Astrocyte (in vitro differentiated cells and primary cell): ENCODE measurements around the gene CFAP58. TPM values are rescaled to one million over a fixed set of nuclear protein-coding genes. Genes with fewer than 3 reads are reported as not detected.

Source experiments
- DNase-seq: peaks from one replicate; pipeline ENCODE4 v3.0.0-alpha.2; 2010; ENCODE audit warnings: low read depth
- FAIRE-seq: peaks from 2 replicates; lab custom pipeline; 2011; peaks lifted over from hg19 to GRCh38; lab: Jason Lieb, UNC
- H2AFZ ChIP-seq: 2 replicates; pipeline ENCODE4 v1.6.0; 2012; ENCODE audit warnings: low read depth, low read length, inconsistent platforms
- H3K27ac ChIP-seq: 2 replicates; pipeline ENCODE4 v1.5.1; 2011; ENCODE audit warnings: low read depth, low read length, inconsistent platforms
- H3K27me3 ChIP-seq: 2 replicates; pipeline ENCODE4 v1.6.0; 2011; ENCODE audit warnings: low read length, inconsistent platforms; ENCODE audit not compliant: insufficient read depth
- H3K36me3 ChIP-seq: 2 replicates; pipeline ENCODE4 v1.5.1; 2011; ENCODE audit warnings: low read length, inconsistent platforms; ENCODE audit not compliant: insufficient read depth
- H3K4me1 ChIP-seq: 2 replicates; pipeline ENCODE4 v1.5.1; 2011; ENCODE audit warnings: low read length, inconsistent platforms; ENCODE audit not compliant: insufficient read depth
- H3K4me2 ChIP-seq: 2 replicates; pipeline ENCODE4 v1.6.0; 2012; ENCODE audit warnings: low read length, inconsistent platforms
- H3K4me3 ChIP-seq: 2 replicates; pipeline ENCODE4 v1.5.1; 2011; ENCODE audit warnings: low read depth, mild to moderate bottlenecking, low read length, inconsistent platforms; ENCODE audit not compliant: insufficient read depth
- H3K79me2 ChIP-seq: 2 replicates; pipeline ENCODE4 v1.6.0; 2012; ENCODE audit warnings: mild to moderate bottlenecking, low read length, inconsistent platforms; ENCODE audit not compliant: insufficient read depth
- H3K9ac ChIP-seq: 2 replicates; pipeline ENCODE4 v1.6.0; 2012; ENCODE audit warnings: mild to moderate bottlenecking, low read length, inconsistent platforms
- H3K9me3 ChIP-seq: 2 replicates; pipeline ENCODE4 v1.5.1; 2012; ENCODE audit warnings: low read depth, mild to moderate bottlenecking, low read length, inconsistent platforms; ENCODE audit not compliant: insufficient read depth
- H4K20me1 ChIP-seq: 2 replicates; pipeline ENCODE4 v1.6.0; 2012; ENCODE audit warnings: low read length, inconsistent platforms; ENCODE audit not compliant: insufficient read depth
- H3K27ac Mint-ChIP-seq: one replicate; pipeline ENCODE4 v1.8.0; 2021; ENCODE audit warnings: mild to moderate bottlenecking, mixed read lengths; ENCODE audit not compliant: unreplicated experiment
- H3K27me3 Mint-ChIP-seq: one replicate; pipeline ENCODE4 v1.8.0; 2021; ENCODE audit warnings: low read depth, mixed read lengths; ENCODE audit not compliant: unreplicated experiment
- H3K36me3 Mint-ChIP-seq: one replicate; pipeline ENCODE4 v1.8.0; 2021; ENCODE audit warnings: low read depth, mixed read lengths; ENCODE audit not compliant: unreplicated experiment
- H3K4me1 Mint-ChIP-seq: one replicate; pipeline ENCODE4 v1.8.0; 2021; ENCODE audit warnings: low read depth, mixed read lengths; ENCODE audit not compliant: unreplicated experiment
- H3K4me3 Mint-ChIP-seq: one replicate; pipeline ENCODE4 v1.8.0; 2021; ENCODE audit warnings: mild to moderate bottlenecking, moderate library complexity, mixed read lengths; ENCODE audit not compliant: unreplicated experiment
- H3K9me3 Mint-ChIP-seq: one replicate; pipeline ENCODE4 v1.8.0; 2021; ENCODE audit warnings: mild to moderate bottlenecking, mixed read lengths; ENCODE audit not compliant: unreplicated experiment
- EZH2 ChIP-seq: IDR thresholded peaks from 2 replicates; pipeline ENCODE4 v1.6.1; 2012; ENCODE audit warnings: mild to moderate bottlenecking, low read length, inconsistent platforms; ENCODE audit not compliant: insufficient read depth
- total RNA-seq: library from RNA; stranded (reverse); gene quantifications from 2 replicates; pipeline ENCODE4 v1.2.1, GENCODE V29; 2021
- TF ChIP-seq, protein P1 (sequence below): IDR thresholded peaks from 2 replicates; pipeline ENCODE4 v1.5.1; 2011; ENCODE audit warnings: low read depth, mild to moderate bottlenecking, inconsistent platforms, low read length, moderate library complexity; ENCODE audit not compliant: insufficient read depth

Gene CFAP58
- total RNA-seq, 1 donor from 2014 or later: 0.86 TPM

DNA sequence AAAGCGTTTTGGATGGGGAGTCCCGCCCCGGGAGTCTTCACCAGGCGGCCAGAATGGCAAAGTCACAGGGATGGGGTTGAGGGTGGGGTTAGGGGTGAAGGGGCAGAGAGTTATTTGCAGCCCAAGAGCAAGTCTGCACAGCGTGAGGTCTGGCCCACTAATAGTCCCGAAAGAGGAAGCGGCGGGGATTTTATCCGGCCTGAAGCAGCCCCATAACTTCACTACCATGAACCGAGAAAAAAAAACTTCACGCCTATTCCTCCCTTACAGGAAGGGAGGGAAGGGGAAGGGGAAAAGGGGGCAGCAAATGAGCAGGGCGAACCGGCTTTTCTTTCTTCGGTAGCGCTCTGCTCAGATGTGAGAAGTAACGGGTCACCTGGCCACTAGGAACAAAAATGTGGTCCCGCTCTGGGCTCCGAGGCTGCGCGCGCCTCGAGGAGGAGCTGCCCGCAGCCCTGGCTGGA, 16.1 kb upstream of the CFAP58 start:
- peak overlapping the region; percentile 91 for H3K4me3 Mint-ChIP-seq
- peak overlapping the region; percentile 78 for H3K27ac Mint-ChIP-seq
- FAIRE-seq: no peak
- H3K4me2 ChIP-seq: peak overlapping the region; percentile 94
- H3K4me1 ChIP-seq: peaks cover 51% of the 10 kb centered on the region
- H3K36me3 Mint-ChIP-seq: no peaks in the 10 kb centered on the region
- H3K27me3 Mint-ChIP-seq: no peaks in the 10 kb centered on the region
- H3K79me2 ChIP-seq: peaks cover 61% of the 10 kb centered on the region
- H3K27ac ChIP-seq: peak overlapping the region; percentile 99
- H3K9me3 ChIP-seq: no peaks in the 10 kb centered on the region
- H3K27me3 ChIP-seq: no peaks in the 10 kb centered on the region
- no peak for TF ChIP-seq EZH2
- TF ChIP-seq, protein P1, sequence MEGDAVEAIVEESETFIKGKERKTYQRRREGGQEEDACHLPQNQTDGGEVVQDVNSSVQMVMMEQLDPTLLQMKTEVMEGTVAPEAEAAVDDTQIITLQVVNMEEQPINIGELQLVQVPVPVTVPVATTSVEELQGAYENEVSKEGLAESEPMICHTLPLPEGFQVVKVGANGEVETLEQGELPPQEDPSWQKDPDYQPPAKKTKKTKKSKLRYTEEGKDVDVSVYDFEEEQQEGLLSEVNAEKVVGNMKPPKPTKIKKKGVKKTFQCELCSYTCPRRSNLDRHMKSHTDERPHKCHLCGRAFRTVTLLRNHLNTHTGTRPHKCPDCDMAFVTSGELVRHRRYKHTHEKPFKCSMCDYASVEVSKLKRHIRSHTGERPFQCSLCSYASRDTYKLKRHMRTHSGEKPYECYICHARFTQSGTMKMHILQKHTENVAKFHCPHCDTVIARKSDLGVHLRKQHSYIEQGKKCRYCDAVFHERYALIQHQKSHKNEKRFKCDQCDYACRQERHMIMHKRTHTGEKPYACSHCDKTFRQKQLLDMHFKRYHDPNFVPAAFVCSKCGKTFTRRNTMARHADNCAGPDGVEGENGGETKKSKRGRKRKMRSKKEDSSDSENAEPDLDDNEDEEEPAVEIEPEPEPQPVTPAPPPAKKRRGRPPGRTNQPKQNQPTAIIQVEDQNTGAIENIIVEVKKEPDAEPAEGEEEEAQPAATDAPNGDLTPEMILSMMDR: no peak
- peaks cover 19% of the 10 kb centered on the region for H3K4me1 Mint-ChIP-seq
- peaks cover 49% of the 10 kb centered on the region for H4K20me1 ChIP-seq
- H3K9me3 Mint-ChIP-seq: no peaks in the 10 kb centered on the region
- peaks cover 2% of the 10 kb centered on the region for H3K36me3 ChIP-seq
- no peak overlapping the region for H2AFZ ChIP-seq
- H3K4me3 ChIP-seq: peak overlapping the region; percentile 87
- no peak for DNase-seq
- H3K9ac ChIP-seq: peak overlapping the region; percentile 99

DNA sequence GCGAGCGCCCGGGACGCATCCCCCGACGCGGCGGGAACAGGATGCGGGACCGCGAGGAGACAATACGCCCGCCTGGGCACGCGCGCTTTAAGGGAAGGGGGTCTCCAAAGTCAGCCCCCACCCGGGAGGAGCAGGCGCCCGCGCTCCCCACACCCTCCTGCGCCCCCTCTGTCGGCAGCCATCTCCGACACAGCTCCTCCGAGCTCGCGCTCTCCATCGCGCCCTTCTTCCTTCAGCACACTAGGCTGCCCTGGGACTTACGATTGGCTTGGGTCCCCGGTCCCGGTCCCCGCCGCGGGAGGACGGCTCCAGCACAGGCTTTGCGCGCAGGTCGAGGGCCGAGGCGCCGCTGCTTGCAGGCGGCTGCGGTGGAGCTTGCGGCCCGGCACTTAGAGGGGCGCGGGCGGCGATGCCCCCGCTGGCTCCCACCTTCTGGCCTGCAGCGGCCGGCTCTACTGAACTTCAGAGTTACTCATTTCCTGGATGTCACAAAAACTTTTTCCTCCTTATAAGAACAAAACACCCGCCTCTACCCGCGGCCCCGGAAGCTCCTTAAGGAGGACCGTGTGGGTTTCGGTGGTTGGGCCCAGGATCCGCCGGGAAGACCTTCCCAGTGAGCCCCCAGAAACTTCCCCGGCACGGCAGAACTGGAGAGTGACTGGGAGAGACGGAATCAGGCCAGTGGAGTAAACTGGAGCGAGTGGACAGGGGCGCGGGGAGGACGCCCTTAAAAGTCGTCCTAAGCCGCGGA, 15.5 kb upstream of the CFAP58 start, which contains the start of gene ITPRIP:
ITPRIP (minus strand) TSS at position 481 of the 751 bp plus-strand sequence. CDS start 22,414 bp downstream, outside the sequence.
- Histone ChIP-seq H3K4me3 (peak within 1 kb of the TSS; percentile 87), H3K9me3 (no peaks in the 10 kb centered on the region), H3K79me2 (peaks cover 55% of the 10 kb centered on the region), H3K4me2 (peak within 1 kb of the TSS; percentile 94), H4K20me1 (peaks cover 43% of the 10 kb centered on the region), H3K36me3 (no peaks in the 10 kb centered on the region), H3K9ac (peak within 1 kb of the TSS; percentile 99), H3K27me3 (no peaks in the 10 kb centered on the region), H3K27ac (peak within 1 kb of the TSS; percentile 99), H3K4me1 (peaks cover 50% of the 10 kb centered on the region), H2AFZ (peak within 1 kb of the TSS; percentile 77)
- FAIRE-seq (no peak), DNase-seq (peak; percentile 84)
- no peaks in the 10 kb centered on the region for H3K9me3 Mint-ChIP-seq
- H3K27me3 Mint-ChIP-seq: no peaks in the 10 kb centered on the region
- TF ChIP-seq EZH2: no peak
- TF ChIP-seq, protein P1: no peak
- H3K4me1 Mint-ChIP-seq: peaks cover 13% of the 10 kb centered on the region
- H3K36me3 Mint-ChIP-seq: no peaks in the 10 kb centered on the region
- H3K4me3 Mint-ChIP-seq: peak within 1 kb of the TSS; percentile 91
- H3K27ac Mint-ChIP-seq: peak within 1 kb of the TSS; percentile 100
